GM21381 (cell line): Measurements from ENCODE around the gene DNAI7.

Experiments used
- ATAC-seq: cut with Tn5 transposase; IDR thresholded peaks from one replicate; pipeline ENCODE4 v1.9.1; 2021; ENCODE audit warnings: mild to moderate bottlenecking, moderate library complexity; ENCODE audit not compliant: unreplicated experiment

Gene DNAI7

DNA sequence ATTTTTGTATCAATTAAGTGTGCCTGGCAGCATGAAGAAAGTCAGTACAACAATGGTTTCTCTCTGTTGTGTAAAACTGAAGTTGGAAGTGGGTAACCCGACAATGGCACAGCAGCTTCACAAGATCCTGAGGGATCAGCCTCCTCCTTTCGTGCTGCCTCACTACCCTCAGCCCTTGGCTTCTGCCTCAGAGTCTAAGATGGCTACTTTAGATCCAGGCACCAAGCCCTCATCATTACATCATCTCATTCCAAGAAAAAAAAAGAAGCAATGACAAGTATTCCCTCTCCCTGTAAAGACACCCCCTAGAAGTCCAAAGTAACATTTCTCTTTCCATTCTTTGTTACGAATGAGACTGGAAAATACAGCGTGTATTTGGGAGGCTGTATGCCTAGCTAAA is 92.6 kb downstream of the DNAI7 start:
- ATAC-seq, result no peak

DNA sequence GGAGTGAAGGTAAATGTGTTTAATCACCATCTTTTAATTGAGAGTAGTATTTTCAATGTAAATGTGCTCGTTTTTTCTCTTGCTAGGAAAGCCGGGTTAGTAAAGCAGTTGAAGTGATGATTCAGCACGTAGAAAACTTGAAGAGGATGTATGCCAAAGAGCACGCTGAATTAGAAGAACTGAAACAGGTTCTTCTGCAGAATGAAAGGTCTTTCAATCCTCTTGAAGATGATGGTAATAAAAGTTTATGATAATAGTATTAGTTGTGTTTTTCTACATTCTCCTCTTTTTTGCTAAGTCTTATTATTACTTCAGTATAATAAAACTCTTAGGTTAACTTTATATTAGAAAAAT is 93.9 kb downstream of the DNAI7 start:
- ATAC-seq, result no peak

DNA sequence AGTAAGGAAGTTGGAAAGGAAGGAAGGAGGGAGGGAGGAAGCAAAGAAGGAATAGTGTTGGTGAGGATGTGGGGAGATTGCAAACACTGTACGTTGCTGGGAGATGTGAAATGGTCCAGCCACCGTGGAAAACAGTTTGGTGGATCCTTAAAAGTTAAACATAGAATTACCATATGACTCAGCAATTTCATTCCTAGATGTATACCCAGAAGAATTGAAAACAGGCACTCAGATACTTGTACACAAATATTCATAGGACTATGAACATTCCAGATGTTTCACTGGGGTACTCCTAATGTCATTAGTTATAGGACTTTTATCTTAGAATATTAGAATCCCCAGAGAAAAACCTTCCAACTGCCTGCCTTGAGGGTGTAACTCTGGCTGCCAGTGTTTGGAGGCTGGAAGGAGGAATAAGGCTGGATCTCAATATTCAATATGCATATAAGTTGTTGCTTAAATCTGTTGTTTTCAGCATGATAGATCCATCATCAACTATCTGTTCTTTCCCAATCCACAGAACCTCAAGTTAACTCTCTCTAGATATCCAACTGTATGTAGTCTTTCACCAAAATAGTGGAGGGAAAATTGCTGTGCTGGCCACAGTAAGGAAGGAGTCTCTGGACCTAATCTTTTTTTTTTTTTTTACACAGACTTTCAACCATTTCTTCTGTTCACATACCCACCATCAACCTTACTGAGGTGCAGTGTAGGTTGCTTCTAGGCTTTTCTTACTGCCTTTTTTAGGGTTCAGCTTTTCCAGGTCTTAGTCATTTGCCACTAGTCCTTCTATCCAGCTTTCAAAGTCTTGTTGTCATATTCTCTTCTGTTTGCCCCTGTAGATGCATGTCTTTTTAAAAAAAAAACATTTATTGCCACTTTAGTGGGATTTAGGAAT is 94.5 kb downstream of the DNAI7 start:
- ATAC-seq, result no peak

GRCh38 chr12:25099010-25099409 is 96.0 kb downstream of the DNAI7 start:
- no peak for ATAC-seq

GRCh38 chr12:25089738-25090137 is 105.2 kb downstream of the DNAI7 start:
- ATAC-seq, result no peak

GRCh38 chr12:25087596-25087995 is 107.4 kb downstream of the DNAI7 start:
- ATAC-seq, result no peak

DNA sequence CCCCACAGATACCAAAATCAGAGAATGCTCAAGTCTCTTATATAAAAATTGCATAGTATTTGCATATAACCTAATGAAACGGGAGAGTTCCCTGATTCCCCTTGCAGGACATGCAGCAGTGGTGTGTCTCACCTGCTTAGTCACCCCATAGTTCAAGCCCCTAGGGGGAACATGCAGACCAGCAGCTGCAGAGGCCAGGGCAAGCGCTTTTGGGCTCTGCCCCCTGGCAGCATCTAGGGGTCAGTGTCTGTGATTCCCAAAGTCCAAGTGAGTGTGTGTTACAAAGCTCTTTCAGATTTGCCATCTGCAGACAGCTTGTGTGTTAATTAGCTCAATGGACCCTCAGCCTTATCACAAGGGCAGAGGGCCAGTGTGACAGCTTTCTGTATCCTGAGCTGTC is 110.1 kb downstream of the DNAI7 start:
- ATAC-seq, result no peak

DNA sequence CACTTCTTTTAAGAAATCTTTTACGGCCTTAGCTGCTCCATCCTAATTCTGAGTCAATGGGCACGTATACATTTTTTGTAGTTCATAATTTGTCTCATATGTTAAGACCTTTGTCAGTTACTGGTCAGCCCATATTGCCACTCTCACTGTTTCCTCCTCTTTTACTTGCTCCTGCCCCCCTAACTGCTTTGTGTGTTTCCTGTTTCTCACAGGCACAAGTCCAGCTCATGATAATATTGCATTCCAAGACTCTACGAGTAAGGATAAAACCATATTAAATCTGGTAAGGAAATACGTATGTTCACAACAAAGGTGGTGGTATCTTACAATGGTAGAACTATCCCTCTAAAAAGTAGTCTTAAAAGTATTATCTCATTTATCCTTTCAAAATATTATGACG is 111.7 kb downstream of the DNAI7 start:
- ATAC-seq, result no peak

GRCh38 chr12:25082628-25083027 is 112.3 kb downstream of the DNAI7 start:
- ATAC-seq, result no peak

DNA sequence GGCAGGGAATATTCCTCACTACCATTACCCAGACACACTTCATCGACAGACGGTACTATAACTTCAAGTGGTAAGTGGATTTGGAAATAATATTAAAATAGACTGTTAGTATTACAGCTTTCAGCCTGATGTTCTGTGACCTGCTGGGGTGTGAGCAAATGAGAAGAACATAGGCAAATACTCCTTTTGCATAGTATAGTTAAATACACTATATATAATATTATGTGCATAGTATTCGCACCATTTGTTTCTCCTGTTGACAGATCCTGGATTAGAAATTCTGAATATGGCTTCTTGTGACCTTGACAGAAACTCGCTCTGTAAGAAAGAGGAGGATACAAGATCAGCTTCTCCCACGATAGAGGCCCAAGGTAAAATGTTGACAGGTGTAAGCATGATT is 115.6 kb downstream of the DNAI7 start:
- ATAC-seq, result no peak

GRCh38 chr12:25074954-25075353 is 120.0 kb downstream of the DNAI7 start:
- ATAC-seq, result peak; percentile 53

DNA sequence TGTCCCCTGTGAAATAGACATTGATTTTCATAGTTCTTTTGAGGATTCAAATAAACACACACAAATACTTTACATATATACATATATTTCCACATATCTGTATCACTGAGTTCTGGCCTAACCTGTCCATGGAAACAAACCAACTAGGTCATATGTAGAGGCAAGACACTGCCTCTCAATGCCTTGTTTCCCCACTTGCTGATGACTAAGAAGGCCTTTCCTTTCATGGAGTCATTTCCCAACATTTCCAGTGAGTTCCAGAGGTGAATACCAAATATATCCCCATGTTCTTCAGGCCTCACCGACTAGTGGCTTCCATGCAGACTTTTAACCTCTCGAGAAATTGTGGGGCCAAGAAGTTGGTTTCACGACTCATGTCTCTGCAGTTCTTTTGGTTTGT is 120.8 kb downstream of the DNAI7 start:
- no peak for ATAC-seq

GRCh38 chr12:25072906-25073650 is 121.9 kb downstream of the DNAI7 start:
- no peak for ATAC-seq

- ATAC-seq, result no peak
These were observed 123.6 kb downstream of the DNAI7 start for GRCh38 chr12:25071366-25071765.

- ATAC-seq, result no peak
These were observed 125.7 kb downstream of the DNAI7 start for GRCh38 chr12:25069224-25069623.

- no peak for ATAC-seq
These were observed 129.9 kb downstream of the DNAI7 start for GRCh38 chr12:25065035-25065434.

- no peak for ATAC-seq
These were observed 130.9 kb downstream of the DNAI7 start for GRCh38 chr12:25063873-25064628.

- peak; percentile 45 for ATAC-seq
These were observed 136.3 kb downstream of the DNAI7 start for GRCh38 chr12:25058658-25059058.
